NCI-H1092 treated with DMSO at 0.1 percent for 48 hours (cell line): ENCODE results near the gene CDC20.
A peak's percentile ranks its signal among the peaks of the same experiment; 100 is the strongest.

Experiments
- DNase-seq: peaks from one replicate; lab custom pipeline; 2025; lab: John Stamatoyannopoulos, UW

The CDC20 gene

GRCh38 chr1:43329995-43330751 lies 28.6 kb upstream of the CDC20 start:
- DNase-seq, result no peak

DNA sequence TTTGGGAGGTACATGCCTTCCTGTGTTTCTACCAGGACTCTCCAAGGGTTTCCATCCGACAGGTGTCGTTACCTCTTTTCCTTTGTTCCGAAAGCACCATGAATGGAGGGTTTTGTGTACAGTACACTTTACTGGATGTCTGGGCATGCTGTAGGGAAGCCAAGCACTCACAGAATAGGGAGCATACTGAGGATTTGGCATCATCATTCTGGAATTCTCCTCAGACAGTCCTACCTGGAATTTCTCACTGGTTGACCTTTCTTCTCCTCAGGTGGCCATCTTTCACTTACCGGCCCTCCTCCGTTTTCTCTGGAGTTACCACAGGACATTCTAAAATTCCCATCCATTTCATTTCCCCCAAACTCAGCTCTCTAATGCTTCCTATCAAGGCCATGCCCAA lies 27.1 kb upstream of the CDC20 start:
- no peak for DNase-seq

- no peak for DNase-seq
Measured at GRCh38 chr1:43334453-43335205, 24.2 kb upstream of the CDC20 start.

- DNase-seq, result no peak
Measured at GRCh38 chr1:43337588-43337987, 21.2 kb upstream of the CDC20 start, which contains the start of gene MPL. TSS of gene MPL (plus strand) at chr1:43337818. CDS start at chr1:43337849, 31 bp downstream.

- no peak for DNase-seq
Measured at GRCh38 chr1:43338001-43338400, 20.8 kb upstream of the CDC20 start.

DNA sequence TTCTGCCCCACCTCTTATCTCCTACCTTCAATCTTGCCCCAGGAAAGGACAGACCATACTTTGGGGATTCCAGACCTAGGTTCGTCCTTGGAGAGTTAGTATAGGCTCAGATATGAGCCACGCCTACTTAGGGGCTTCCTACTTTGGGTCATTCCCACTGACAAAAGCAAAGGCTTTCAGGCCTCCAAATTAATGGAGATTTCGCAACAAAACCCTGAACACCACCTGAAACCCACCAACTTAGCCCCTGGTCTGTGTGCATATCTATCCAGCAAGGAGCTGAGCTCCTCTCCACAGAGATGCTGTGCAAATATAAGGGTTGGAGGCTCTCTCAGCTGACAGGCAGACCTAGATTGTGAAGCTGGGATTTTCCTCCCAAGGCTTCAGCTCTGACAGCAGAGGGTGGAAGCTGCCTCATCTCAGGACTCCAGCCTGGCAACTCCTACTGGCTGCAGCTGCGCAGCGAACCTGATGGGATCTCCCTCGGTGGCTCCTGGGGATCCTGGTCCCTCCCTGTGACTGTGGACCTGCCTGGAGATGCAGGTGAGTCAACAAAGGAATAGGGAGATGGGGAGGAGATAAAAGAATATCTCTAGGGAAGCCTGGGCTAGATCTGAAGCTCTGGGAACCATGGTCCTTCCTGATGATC lies 19.1 kb upstream of the CDC20 start:
- no peak for DNase-seq

- no peak for DNase-seq
Measured at GRCh38 chr1:43340559-43340958, 18.2 kb upstream of the CDC20 start.

- no peak for DNase-seq
Measured at GRCh38 chr1:43344267-43344850, 14.4 kb upstream of the CDC20 start.

GRCh38 chr1:43345120-43345519 lies 13.7 kb upstream of the CDC20 start:
- no peak for DNase-seq

DNA sequence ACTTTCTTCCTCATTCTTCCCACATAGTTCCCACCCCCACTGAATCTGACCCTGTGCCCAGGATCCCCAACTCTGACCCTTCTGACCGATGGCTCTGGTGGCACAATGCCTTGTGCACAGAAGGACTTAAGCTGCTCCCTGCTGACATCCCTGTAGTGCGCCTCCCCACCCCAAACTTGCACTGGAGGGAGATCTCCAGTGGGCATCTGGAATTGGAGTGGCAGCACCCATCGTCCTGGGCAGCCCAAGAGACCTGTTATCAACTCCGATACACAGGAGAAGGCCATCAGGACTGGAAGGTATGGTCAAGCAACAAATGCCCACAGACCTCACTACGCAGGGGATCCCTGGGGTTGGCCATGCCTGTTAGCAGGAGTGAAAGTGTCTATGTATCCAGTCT lies 12.1 kb upstream of the CDC20 start:
- no peak for DNase-seq

DNA sequence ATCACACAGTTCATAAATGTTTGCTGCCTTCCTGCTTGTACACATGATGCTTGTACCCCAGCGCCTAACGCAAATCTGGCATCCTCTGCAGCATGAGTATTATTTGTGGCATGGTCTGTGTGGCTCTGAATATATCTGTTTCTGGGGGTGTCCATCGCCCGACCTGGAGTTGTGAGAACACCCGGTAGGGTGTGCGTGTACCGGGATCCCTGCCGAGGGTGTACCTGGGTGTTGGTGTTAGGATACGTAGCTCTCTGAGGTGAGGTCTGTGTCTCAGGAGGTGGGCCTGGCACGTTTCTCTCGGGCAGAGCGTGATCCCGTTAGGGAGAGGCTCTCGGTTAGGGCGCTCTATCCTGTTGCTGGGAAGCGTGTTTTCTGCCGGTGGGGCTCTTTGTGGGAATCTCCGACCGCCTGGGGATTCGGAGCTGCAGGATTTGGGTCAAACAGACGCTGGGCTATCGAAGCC lies 10.4 kb upstream of the CDC20 start:
- DNase-seq, result peak; percentile 90

- DNase-seq, result peak; percentile 94
Measured at GRCh38 chr1:43348809-43349593, 9.8 kb upstream of the CDC20 start.

- peak; percentile 54 for DNase-seq
Measured at GRCh38 chr1:43349594-43350306, 9.0 kb upstream of the CDC20 start.

DNA sequence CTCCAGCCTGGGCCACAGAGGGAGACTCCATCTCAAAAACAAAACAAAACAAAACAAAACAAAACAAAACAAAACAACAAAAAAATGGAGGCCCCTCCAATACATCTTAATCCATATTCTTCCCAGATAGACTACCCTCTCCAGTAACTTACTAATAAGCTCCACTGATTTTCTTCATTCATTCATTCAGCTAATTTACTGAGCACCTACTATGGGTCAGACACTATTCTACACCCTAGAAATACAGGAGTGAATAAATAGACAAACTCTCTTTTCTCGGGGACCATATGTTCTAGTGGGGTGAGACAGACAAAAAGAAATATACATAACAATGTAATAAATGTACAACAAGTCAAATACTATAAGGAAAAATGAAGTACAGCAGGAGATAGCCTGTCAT lies 7.8 kb upstream of the CDC20 start:
- no peak for DNase-seq

DNA sequence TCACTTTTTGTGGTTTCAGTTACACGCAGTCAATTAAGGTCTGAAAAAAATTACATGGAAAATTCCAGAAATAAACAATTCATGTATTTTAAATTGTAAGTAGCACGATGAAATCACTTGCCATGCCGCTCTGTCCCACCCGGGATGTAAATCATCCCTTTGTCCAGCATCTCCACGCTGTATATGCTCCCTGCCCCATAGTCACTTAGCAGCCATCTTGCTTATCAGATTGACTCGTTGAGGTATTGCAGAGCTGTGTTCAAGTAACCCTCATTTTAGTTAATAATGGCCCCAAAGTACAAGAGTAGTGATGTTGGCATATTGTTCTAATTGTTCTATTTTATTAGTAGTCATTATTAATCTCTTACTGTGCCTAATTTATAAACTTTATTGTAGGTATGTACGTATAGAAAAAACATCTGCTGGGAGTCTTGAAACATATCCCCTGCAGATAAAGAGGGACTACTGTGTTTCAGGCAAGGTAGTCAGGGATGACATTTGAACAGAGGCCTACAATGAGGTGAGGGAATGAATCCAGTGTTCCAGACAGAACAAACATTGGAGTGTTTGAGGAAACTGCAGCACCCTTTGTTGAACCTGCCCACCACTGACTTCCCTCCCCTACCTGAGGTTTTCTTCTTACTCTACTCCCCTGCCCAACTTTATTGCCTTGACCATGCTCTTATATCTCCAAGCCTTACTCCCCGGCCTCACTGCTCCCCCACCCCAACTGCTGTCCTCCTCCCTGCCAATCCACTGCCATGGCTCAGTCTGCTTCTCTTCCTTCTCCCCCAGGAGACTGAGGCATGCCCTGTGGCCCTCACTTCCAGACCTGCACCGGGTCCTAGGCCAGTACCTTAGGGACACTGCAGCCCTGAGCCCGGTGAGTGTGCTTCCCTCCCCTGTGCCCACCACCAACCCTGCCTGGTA lies 7.1 kb upstream of the CDC20 start:
- DNase-seq, result no peak

DNA sequence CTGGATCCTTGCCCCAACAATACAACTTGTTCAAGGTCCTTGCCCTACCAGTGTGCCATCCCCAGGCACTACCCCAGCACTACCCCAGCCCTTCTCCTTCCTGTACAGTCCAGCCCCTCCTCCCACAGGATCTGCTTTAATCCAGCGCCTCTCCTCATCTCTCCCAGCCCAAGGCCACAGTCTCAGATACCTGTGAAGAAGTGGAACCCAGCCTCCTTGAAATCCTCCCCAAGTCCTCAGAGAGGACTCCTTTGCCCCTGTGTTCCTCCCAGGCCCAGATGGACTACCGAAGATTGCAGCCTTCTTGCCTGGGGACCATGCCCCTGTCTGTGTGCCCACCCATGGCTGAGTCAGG lies 6.5 kb upstream of the CDC20 start:
- no peak for DNase-seq

DNA sequence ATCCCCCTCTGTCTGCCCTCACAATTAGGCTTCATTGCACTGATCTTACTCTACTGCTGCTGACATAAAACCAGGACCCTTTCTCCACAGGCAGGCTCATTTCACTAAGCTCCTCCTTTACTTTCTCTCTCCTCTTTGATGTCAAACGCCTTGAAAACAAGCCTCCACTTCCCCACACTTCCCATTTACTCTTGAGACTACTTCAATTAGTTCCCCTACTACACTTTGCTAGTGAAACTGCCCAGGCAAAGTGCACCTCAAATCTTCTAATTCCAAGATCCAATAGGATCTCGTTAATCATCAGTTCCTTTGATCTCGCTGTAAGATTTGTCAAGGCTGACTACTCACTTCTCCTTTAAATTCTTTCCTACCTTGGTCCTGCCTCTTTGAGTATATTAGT lies 5.9 kb upstream of the CDC20 start:
- no peak for DNase-seq

- DNase-seq, result no peak
Measured at GRCh38 chr1:43354471-43354870, 4.3 kb upstream of the CDC20 start.

DNA sequence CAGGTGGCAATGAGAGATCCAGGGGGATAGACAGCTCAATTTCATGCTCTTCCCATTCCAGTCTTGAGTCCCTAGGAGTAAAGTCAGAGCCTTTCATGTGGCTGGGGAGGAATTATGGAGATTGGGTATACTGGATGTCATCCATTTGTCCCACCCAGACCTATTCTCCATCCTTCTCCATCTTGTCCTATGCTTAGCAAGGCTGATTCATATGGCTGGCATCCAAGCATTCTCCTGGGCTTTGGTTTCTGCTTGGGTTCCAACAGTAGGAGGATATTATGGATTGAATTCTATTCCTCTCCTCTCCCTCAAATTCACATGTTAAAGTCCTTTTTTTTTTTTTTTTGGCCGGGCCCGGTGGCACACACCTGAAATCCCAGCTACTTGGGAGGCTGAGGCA lies 3.8 kb upstream of the CDC20 start:
- no peak for DNase-seq

- no peak for DNase-seq
Measured at GRCh38 chr1:43357251-43357650, 1.5 kb upstream of the CDC20 start.
